GM19239 (cell line): ENCODE results near the gene PPP2R5C.
A peak's percentile ranks its signal among the peaks of the same experiment; 100 is the strongest.
"Not testable (repeated sequence)": the region's sequence is repeated elsewhere in the genome, so short reads cannot be mapped to it uniquely, and the experiment has no call there.

ENCODE experiments used
- DNase-seq: peaks from one replicate; pipeline ENCODE4 v3.0.0; 2011; ENCODE audit warnings: low spot score; ENCODE audit not compliant: insufficient read length
- FAIRE-seq: peaks from 2 replicates; lab custom pipeline; 2011; peaks lifted over from hg19 to GRCh38; lab: Jason Lieb, UNC

The PPP2R5C gene

GRCh38 chr14:101743701-101744100 is 17.8 kb upstream of the PPP2R5C start:
- DNase-seq (no peak), FAIRE-seq (no peak)

GRCh38 chr14:101744382-101744781 is 17.1 kb upstream of the PPP2R5C start:
- not testable (repeated sequence) for DNase-seq, FAIRE-seq

DNA sequence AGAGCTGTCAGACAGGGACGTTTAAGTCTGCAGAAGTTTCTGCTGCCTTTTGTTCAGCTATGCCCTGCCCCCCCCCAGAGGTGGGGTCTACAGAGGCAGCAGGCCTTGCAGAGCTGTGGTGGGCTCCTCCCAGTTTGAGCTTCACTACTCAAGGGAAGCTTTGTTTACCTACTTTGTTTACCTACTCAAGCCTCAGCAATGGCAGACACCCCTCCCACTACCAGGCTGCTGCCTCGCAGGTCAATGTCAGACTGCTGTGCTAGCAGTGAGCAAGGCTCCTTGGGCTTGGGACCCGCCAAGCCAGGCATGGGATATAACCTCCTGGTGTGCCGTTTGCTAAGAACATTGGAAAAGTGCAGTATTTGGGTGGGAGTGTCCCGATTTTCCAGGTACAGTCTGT is 11.8 kb upstream of the PPP2R5C start:
- FAIRE-seq, DNase-seq: not testable (repeated sequence)

GRCh38 chr14:101754893-101755292 is 6.6 kb upstream of the PPP2R5C start:
- DNase-seq (no peak), FAIRE-seq (no peak)

- FAIRE-seq (no peak), DNase-seq (no peak)
These were observed 5.8 kb upstream of the PPP2R5C start for GRCh38 chr14:101755591-101756324.

GRCh38 chr14:101757064-101757838 is 4.3 kb upstream of the PPP2R5C start:
- DNase-seq (no peak), FAIRE-seq (no peak)

- no peak for DNase-seq
- no peak for FAIRE-seq
These were observed 3.7 kb upstream of the PPP2R5C start for GRCh38 chr14:101757839-101758211.

- DNase-seq (no peak), FAIRE-seq (no peak)
These were observed 2.5 kb upstream of the PPP2R5C start for GRCh38 chr14:101758913-101759593.

- FAIRE-seq, result peak; percentile 97
These were observed 1.1 kb upstream of the PPP2R5C start for GRCh38 chr14:101760138-101761011.

GRCh38 chr14:101761881-101762529 is 496 bp downstream of the PPP2R5C start:
- DNase-seq (no peak), FAIRE-seq (no peak)

More at GRCh38 chr14:101760138-101761011, 1.1 kb upstream of the PPP2R5C start:
- DNase-seq, result peak; percentile 71

- peak; percentile 23 for FAIRE-seq
These were observed 1.1 kb downstream of the PPP2R5C start for GRCh38 chr14:101762530-101763101.

DNA sequence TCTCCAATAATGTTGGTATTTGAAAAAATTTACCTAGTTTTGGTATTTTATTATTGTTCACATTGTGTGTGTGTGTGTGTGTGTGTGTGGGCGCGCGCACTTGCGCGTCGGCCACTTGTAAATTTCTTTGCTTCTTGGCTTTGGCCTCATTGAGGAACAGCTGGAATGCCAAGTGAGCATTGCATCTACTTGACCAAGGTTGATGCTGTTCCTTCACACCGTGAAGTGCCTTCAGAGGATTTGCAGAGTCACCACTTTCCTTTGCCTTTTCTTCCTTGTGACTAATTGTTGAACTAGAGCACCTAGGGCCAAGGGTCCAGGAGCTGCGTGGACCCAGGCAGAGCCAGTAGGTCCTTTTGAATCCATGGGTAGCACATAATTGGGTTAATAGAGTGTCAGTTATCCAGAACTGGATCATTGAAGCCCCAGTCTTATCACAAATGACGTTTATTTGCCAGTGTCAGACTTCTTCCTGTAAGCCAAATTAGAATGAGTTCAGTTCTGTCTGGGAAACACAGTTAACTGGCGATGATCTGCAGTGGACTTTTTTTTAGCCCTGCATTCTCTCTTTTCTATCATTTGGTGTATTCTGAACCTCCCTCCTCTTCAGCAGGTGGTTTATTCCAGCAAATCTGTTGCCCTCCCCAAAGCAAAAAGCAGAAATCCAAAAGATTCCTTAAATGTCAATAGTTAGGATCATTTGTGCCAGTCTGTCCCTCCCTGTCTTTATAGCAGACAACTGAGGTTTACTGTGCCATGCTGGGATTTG is 2.6 kb downstream of the PPP2R5C start:
- DNase-seq, result no peak
- no peak for FAIRE-seq

More at GRCh38 chr14:101762530-101763101, 1.1 kb downstream of the PPP2R5C start:
- DNase-seq, result no peak

DNA sequence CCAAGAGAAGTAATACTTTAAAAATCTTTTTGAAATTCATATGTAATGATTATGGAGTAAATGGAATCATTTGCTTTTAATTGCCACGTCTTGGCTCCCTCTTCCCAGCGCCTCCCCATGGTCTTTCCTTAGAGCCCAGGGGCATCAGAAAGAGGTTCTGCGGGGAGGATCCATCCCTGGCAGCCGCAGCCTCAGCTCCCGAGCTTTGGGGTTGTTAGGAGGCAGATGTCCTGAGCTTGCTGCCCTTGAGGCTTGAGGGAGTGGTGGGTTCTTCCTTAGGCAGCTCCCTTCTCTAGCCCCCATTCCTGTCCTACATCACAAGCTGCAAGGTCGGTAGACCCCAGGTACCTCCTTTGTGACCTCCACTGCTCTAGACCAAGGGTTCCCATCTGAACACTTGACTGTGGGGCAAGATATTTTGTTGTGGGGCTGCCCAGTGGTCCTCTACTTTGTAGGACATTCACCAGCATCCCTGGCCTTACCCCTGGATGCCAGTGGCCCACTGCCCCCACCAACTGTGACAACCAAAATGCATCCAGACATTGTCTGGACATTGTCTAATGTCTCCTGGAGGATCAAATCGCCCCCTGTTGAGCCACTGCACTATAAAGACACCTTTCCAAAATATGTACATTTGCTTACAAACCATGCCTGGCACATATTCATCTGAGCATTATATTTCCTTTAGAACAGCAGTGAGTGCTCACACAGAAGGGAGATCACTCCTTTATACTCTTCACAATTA is 6.3 kb downstream of the PPP2R5C start:
- FAIRE-seq, result no peak
- no peak for DNase-seq

GRCh38 chr14:101770183-101770582 is 8.7 kb downstream of the PPP2R5C start:
- no peak for FAIRE-seq
- no peak for DNase-seq

DNA sequence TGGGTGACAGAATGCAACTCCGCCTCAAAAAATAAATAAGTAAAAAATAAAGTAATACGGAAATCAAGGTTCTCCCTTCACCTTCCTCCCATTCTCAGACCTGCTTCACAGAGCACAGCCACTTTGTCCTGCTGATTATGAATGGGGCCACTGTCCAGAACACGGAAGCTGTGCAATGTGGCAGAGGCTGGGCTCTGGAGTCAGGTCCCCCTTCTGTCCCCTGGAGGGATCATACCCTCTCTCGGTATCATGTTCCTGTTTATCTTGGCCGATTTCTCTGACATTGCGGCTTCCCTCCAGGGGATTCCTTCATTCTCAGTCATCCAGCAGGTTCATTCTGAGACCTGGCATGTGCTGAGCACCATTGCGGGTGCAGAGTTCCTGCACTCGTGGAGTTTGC is 11.3 kb downstream of the PPP2R5C start:
- FAIRE-seq, result no peak
- no peak for DNase-seq

GRCh38 chr14:101773378-101773777 is 11.9 kb downstream of the PPP2R5C start:
- DNase-seq (no peak), FAIRE-seq (no peak)

GRCh38 chr14:101774006-101774795 is 12.7 kb downstream of the PPP2R5C start:
- DNase-seq (no peak), FAIRE-seq (peak; percentile 14)
